GM21515 (cell line): ENCODE measurements around the gene C1QTNF3.
"Not testable (repeated sequence)": the region's sequence is repeated elsewhere in the genome, so short reads cannot be mapped to it uniquely, and the experiment has no call there.

Source experiments
- ATAC-seq: cut with Tn5 transposase; IDR thresholded peaks from one replicate; pipeline ENCODE4 v1.9.1; 2021; ENCODE audit not compliant: unreplicated experiment

Gene C1QTNF3

DNA sequence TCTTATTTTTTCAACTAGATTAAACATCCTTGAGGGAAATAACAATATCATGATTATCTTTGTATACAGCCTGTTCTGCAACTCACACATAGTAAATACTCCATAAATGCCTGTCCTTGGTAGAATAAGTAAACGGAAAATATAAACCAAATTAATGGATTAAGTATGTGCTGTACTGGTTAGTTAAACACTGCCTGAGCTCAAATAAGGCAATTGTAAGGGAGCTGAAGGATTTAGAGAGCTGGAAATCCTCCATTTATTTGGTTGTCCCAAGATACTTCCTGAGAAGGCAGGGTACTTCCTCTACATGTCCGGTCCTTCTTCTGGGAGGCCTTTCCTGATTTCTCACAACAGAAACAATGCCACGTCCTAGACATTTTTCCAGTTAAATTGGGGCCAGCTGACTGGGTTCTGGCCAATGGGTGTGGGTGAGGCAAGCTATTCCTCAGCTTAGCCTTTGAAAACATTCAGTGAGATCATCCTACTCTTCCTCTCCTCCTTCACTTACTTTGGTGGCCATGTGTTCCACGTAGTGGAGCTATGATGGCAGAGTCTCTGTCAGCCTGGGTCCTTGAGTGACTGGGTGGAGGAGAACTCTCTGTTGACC is 8.5 kb upstream of the C1QTNF3 start:
- ATAC-seq: no peak

DNA sequence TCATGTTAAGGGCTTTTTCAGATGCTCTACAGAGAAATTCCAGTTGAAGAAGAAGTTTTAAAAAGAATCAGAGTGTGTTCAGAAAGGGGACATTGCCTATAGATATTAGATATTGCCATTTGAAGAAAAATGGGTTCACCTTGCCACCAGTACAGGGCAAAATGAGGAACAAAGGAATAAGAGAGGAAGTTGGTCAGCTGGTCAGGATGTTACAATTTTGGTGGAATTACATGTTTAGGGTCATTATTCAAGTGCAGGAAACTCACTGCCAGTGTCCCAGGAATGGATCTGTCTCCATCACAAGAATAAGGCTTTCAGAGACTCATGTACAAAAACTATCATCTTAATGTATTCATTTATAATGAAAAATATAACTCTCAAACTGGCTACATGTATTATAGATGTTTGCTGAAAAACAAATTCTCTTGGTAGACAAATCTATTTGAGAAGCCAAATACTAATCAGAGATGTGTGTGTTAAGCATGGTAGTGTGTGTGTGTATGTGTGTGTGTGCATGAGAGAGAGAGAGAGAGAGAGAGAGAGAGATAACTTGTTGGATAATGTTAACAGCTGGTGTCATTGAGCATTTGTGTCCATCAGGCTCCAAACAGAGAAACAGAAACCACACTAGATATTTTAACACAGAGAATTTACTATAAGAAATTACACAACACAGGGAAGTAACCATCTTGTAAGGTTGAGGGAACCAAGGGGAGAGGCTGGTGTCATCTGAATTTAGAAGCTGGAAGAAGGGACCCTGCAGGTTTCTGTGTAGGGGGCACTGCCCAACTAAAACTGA is 5.0 kb upstream of the C1QTNF3 start:
- ATAC-seq: no peak

DNA sequence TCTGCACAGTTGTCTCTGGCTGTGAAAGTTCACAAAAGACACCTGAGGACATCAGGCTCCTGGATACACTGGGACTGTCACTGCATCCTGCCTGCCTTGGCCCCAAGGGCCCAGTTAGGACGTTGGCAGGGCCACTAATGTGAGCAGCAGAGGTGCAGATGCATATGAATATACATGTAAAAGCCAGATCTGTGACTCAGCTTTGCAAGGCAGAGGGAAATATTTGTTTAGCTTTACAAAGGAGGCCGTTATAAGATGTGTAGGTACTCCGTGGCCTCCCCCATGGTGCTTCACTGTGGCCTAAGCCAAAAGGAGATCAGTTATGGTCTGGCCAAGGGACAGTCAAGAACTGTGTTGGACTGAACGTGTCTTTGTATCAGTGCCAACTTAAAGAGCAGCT is 4.1 kb upstream of the C1QTNF3 start:
- ATAC-seq: no peak

DNA sequence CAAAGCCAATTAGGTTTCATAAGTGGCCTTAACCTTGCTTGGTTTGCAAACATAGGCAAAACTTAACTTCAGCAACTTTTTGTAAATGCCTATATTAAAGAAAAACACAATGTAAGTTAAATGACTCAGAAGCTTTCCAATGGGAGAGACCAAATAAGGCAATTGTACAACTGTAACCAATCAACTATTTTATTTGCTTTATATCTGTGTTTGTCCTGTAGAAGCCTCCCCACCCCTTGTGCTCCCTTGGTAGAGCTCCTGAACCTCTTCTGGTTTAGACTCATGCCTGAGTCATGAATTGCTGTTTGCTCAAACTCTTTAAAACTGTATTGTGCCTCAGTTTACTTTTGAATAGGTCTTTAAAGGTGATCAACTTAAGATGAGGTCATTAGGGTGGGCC is 3.0 kb upstream of the C1QTNF3 start:
- ATAC-seq: no peak

DNA sequence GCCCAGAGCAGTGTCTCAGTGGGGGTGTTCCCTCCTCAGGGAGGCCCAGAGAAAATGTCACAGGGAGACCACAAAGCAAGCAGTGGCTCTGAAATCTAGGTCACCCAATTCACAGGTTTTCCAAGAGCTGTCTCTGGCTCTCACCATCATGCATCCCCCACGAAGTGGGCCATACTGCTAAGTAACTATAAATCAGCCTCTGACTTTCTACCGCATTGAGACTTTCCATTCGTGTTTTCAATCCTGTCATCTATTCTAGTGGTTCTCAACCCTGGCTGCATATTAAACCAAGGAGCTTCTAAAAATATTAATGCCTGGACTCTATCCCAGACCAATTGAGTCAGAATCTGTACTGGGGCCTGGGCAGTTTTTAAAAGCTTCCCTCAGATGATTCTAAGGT is 2.0 kb upstream of the C1QTNF3 start:
- no peak for ATAC-seq

DNA sequence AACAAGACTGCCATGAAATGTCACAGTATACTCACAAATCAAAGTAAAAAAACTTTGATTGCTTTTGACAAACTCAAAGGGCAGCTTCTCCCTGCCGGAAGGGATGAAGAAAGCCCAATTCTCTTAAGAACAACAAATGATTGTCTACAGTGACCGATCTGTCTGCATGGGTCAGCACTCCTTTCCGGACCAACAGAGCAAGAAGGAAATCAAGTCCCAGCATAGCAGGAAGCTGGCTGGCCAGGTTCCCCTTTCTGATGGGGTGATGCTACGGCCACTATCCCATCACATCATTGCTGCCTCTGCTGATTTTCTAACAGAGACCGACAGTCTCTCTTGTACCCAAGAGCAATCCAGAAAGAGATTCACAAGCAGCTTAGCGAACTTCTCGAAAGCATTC is 692 bp downstream of the C1QTNF3 start:
- no peak for ATAC-seq

DNA sequence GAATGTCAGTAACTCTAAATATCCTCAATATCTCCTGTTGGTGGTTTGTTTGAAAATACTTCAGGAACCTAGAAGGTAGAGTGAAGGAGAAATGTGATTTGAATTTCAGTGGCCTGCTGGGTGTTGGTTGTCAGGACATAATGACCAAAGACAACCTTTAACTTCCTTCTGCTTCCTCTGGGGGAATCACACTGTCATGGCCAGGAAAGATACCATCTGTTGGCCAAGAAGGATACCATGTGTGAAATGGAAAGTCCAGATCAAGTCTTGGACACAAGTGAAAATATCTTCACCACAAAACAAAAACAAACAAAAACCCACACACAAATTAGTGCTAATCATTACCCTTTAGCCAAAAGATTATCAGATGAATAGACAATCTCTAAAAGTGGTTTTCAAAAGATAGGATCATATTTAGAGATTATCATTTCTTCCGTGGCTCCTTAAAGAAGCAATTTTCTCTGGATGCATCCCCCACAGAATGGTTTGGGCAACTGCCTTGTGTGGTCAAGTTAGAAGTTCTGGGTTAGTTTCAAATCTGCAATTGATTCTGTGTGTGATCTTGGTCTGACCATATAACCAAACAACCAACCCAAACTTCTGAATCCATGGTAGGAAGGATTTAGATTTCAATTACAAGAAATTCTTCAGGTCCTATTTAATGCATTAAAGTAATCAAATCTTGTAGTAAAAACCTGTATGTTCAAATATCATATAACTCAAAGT is 1.6 kb downstream of the C1QTNF3 start:
- ATAC-seq: no peak

DNA sequence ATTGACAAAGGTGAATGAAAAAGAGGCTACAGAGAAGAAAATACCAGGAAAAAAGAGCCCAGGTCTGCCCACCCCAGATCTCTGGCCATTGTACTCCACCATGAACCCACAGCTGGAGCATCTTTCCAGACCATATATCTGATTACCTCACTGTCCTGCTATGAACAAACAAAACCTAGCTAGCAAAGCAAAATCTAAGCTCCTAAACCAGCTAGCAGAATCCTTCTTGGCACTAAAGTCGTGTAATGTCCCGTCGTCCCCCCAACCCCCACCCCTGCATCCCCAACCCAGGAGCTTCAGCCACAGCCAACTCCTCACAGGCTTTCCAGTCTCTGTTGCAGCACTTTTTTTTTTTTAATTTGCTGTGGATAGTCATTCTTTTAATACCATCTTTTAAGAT is 2.5 kb downstream of the C1QTNF3 start:
- no peak for ATAC-seq

DNA sequence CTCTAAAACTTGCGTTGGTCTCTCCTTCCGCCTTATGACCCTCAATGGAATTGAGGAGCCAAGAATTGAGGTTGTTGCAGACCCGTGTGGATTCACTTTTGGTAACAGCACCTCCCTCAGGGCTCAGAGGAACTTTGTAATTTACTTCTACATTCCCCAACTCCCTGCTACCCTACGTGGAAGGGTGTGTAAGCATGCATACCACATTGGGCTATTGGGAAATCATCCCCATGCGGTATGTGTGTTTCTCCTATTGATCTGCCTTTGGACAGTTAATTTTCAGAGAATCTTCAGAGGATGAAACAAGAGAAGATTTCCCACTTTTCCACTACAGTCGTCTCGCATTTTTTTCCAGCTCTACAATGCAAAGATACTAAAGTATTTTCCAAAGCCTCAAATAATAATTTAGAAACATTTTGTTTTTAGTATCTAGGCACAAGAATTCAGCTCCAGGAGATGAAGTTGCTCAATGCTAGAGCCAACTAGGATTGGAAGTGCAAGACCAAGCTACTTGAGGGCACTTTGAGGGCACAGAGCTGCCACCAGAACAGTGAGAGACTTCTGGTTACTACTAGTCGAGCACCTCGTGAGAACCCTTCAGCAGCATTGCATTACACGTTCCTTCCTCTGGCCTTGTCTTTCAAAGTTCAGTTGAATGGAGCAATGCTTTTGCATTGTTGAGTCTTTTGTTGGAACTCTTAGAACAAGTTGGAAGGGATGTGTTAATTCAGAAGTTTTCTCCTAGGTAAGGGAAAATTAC is 3.4 kb downstream of the C1QTNF3 start:
- ATAC-seq: no peak

DNA sequence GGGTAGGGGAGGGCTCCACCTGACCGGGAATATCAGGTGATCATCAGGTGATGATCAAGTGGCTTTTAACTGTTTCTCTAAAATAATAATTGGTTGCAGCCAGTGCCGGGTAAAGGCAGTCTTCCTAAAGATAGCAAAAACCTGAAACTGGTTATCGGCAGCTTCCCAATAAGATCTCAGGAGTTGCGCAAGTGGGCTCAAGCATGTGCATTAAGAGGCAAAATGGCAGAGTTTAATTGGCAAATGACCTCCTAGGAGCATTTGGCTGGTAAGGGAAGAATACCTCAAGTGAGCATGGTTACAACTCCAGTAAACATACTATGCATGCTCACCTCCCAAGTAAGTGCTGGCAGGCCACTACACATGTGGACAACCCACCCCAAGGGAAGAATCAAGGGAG is 4.2 kb downstream of the C1QTNF3 start:
- no peak for ATAC-seq

DNA sequence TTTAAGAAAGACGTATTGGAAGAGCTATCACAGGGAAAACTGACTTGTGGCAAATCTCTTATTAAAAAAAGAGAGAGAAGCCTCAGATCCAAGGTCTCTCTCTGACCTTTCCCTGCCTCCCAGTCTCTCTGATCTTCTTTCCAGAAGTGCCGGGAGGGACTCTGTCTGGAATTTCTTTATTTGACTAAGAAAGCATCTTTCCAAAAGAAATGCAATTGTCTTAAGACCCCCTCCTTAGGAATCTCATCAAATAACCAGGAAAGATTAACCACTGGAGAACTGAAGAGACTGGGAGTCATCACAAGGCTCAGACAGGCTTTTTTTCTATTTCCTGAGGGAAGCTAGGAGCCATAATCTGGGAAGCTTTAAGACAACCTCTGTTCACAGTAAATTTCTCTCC is 4.6 kb downstream of the C1QTNF3 start:
- no peak for ATAC-seq

DNA sequence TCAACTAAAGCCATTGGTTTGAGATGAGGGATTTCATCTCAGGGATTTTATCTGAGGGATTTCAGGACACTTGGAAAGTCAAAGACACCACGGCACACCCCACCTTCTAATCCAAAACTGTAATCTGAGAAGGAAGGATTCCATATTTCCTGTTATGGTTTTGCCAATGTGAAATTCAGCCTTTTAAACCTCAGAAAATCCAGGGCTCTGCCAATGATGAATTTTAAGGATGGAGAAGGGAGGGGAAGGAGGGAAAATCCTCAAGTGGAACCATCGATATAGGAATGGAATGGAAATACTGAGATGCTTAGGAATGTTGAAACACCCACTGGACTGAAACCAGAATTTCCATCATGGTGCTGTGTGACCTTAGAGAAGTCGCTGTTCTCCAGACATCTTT is 5.3 kb downstream of the C1QTNF3 start:
- no peak for ATAC-seq

DNA sequence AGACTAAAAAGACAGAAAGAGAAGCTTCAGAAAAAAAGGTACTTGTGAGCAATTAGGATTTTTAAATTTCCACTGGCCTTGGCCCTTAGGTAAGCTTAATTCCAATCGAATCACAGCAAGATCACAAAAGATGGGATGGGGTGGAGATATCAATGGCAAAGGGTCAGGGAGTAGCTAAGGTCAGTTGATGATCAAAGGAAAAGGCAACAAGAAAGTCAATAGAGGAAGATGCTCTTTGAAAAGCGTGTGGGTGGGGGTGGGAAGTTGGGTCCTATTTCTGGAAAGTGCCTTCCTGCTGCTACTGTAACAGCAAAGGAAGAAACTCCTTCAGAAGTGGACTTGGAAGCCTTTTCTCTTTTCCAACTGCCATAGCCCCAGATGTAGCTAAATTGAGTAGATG is 7.3 kb downstream of the C1QTNF3 start:
- ATAC-seq: no peak

DNA sequence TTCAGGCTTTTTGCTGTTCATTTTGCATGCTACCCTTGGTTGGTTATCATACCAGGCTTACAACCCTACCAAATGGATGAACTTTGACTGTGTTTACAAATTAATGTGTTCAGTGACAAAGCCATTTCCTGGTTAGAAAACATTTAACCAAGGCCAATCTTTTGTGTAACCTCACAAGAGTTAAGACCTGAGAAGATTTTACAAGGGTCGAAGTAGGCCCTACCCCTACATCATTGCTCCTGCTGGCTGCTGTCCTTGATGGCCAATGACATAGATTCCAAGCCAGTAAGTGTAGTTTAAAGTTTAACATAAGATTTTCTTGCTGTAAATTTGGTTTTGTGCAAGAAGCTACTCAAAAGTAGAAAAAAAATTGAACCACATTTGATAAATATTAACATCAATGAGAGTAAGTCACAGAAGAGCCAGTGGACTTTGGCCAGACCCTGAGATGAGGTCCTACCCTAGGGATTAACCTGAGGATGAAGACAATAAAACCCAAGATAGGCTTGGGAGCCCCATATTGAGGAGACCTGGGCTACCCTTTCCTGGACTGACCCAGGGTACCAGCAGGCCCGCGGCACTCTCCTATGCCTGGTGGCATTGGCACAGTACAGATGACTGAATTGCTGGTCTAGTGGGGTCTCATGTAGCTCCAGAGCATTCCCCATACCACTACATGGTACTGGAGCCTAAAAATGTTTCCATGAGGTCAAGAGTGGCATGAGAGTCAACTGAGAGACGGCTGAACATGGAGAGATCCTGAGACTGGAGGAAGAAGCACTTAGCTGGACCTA is 8.3 kb downstream of the C1QTNF3 start:
- no peak for ATAC-seq

DNA sequence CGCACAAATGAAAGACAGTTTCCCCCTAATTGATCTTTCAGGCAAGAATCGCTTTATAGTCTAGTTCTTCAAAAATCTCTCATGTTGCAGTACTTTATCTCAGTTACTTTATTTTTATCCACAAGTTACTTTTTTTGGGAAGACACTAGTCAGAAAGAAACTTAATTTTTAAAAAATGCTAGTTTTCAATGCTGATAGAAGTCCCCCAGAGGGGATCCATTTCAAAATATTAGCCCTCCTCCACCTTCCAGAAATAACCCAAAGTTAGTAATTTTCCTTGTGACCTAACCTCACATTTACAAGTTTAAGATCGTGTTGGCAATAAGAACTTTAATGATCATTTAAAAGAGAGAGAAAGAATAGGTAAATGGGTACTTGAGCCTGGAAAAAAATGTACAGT is 11.0 kb downstream of the C1QTNF3 start:
- no peak for ATAC-seq

DNA sequence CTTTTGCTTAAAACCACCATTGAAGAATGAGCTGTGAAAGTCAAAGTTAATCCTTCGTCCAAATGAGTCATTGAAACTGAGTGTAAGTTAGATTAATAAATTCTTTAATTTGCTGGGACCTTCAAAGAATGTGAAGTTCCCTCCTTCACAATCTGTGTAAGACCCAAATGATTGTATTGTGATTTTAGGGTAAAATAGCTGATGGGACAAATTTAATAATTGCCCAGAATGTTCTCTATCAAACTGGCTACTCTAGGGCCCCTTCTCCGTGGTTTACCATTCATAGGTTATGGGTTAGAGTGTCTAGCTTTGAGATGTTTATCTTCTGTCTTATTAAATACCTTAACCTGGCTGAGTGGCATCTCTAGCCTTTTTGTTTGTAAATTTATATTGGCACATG is 11.9 kb downstream of the C1QTNF3 start:
- ATAC-seq: no peak

DNA sequence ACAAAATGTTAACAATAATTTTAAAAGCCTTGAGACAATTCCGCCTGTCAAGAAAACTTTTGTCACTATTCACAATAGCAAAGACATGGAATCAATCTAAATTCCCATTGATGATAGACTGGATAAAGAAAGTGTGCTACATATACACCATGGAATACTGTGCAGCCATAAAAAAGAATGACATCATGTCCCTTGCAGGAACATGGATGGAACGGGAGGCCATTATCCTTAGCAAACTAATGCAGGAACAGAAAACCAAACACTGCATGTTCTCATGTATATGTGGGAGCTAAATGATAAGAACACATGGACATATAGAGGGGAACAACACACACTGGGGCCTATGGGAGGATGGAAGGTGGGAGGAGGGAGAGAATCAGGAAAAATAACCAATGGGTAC is 12.4 kb downstream of the C1QTNF3 start:
- ATAC-seq: not testable (repeated sequence)

DNA sequence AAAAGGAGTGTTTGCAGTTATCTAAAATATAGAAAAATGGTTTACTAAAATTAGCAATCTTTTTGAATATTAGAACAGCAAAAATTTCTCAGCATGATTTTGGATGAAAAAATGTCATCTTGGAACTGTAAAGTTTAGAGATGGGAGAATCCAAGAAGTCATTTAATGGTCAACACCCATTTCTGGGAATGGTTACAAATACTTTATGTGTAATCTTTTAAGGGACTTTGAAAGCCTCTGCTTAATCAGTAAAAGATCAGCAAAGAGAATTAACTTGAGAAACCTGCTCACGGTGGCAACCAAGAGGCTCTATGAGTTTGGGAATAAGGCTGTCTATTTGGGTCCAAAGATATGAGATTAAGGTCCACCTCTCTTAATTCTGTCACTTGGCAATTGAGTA is 13.0 kb downstream of the C1QTNF3 start:
- ATAC-seq: no peak

DNA sequence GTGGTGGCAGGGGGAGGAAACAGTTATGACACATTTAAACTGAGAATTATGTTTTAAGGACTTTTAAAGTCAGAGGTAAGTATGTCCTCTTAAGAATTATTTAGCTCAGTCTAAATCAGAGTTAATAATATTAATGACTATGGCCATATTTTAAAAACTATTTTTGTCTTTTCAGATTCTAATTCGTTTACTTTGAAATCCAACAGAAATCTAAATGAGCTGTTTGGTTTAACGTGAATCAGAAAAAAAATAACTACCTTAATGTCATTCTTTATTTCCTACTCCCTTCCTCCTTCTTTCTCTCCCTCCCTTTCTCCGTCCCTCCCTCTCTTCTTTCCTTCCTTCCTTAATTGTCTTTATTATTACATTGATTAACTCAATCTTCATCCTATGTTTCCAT is 14.7 kb downstream of the C1QTNF3 start:
- ATAC-seq: no peak

DNA sequence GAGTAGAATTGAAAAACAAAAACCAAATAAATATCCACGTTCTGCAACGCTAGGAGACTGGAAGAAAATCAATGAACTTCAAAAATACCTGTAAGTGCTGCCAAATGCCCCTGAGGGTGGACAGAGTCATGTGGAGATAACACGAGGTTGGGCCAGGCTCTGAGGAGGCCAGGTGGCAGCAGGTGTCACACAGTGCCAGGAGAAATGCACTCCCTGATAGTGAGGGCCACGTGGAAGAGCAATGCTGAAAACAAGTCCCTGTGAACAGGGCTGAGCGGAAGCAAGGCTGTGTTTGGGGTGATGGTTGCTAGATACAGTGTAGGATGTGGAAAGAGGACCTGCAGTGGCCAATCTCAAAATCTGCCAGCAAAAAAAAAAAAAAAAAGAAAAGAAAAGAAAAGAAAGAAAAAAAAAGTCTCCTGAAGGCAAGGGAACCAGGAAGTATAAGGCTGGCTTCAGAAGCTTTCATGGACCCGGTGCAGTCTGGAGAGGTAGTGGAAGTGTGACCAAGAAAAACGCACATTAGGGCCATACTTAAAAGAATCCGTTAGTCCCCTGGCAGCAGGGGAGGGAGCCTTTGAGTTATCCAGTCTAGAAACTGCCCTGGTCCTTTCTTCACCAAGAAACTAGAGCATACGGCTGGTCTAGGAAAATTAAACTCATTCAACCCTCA is 16.8 kb downstream of the C1QTNF3 start:
- ATAC-seq: no peak
